ENCODE results near the gene RILP.

DNA sequence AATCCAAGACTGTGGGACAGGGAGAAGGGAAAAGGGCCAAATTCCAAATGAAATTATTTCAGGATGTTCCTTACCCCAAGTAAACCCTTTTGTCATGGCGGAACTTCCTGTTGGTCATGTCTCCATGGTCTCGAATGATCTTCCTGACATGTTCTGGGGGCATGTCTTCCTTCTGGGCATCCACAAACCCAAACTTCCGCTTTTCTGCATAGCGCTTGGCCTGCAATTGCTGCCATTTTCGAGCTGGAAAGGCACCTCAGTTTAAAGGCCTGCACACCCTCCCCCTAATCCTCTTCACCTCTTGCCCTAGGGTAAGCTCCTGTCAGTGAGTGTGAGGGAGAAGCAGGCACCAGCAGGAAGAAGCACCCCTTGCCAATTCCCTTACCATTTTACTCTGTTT lies 33.8 kb upstream of the RILP start:
- TF ChIP-seq, protein P1, sequence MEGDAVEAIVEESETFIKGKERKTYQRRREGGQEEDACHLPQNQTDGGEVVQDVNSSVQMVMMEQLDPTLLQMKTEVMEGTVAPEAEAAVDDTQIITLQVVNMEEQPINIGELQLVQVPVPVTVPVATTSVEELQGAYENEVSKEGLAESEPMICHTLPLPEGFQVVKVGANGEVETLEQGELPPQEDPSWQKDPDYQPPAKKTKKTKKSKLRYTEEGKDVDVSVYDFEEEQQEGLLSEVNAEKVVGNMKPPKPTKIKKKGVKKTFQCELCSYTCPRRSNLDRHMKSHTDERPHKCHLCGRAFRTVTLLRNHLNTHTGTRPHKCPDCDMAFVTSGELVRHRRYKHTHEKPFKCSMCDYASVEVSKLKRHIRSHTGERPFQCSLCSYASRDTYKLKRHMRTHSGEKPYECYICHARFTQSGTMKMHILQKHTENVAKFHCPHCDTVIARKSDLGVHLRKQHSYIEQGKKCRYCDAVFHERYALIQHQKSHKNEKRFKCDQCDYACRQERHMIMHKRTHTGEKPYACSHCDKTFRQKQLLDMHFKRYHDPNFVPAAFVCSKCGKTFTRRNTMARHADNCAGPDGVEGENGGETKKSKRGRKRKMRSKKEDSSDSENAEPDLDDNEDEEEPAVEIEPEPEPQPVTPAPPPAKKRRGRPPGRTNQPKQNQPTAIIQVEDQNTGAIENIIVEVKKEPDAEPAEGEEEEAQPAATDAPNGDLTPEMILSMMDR (IDR thresholded peaks at IDR 0.05 in 2 of 3, conservative IDR thresholded peaks at IDR 0.05 in 1 of 3; ENCODE audit: control insufficient read depth in 2 of 3, extremely low read depth in 1 of 3, insufficient read depth in 1 of 3, low read depth in 3 of 3, low read length in 3 of 3): no peak
- TF ChIP-seq, protein P2, sequence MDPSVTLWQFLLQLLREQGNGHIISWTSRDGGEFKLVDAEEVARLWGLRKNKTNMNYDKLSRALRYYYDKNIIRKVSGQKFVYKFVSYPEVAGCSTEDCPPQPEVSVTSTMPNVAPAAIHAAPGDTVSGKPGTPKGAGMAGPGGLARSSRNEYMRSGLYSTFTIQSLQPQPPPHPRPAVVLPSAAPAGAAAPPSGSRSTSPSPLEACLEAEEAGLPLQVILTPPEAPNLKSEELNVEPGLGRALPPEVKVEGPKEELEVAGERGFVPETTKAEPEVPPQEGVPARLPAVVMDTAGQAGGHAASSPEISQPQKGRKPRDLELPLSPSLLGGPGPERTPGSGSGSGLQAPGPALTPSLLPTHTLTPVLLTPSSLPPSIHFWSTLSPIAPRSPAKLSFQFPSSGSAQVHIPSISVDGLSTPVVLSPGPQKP (IDR thresholded peaks at IDR 0.05; ENCODE audit: low read depth, low read length): no peak
- TF ChIP-seq POU2F2 (IDR thresholded peaks at IDR 0.05; ENCODE audit: borderline replicate concordance, low read depth, low read length): no peak
- TF ChIP-seq NRF1 (conservative IDR thresholded peaks at IDR 0.05; ENCODE audit: low read depth, low read length): no peak
- no peak for TF ChIP-seq SIN3A (IDR thresholded peaks at IDR 0.05; ENCODE audit: low read depth, low read length)
- no peak for TF ChIP-seq MTA3 (IDR thresholded peaks at IDR 0.05; ENCODE audit: borderline replicate concordance, low read length)
- no peak for TF ChIP-seq RFX5 (IDR thresholded peaks at IDR 0.05; ENCODE audit: low read depth, low read length)
- TF ChIP-seq NFXL1 (IDR thresholded peaks at IDR 0.05; ENCODE audit: borderline replicate concordance): no peak

Measured in GM12878 (cell line).